ENCODE data around the gene FA2H. TPM values are rescaled to one million over a fixed set of nuclear protein-coding genes. Genes with fewer than 3 reads are reported as not detected.

The FA2H gene
- 0.29 and 0.93 TPM in 2 replicates for total RNA-seq (2013; cell fraction: nucleolus; rRNA removed)
- total RNA-seq (2014; rRNA removed) (0.05 and 0.73 TPM in 2 replicates), total RNA-seq (2014; rRNA removed; fragmentation: Illumina TruSeq; extraction: Trizol) (0.18 and 0.60 TPM in 2 replicates), total RNA-seq (2021) (0.27 and 0.38 TPM in 2 replicates), polyA plus RNA-seq (2011; rRNA removed) (0.54 and 0.61 TPM in 2 replicates), polyA plus RNA-seq (2014; fragmentation: Illumina TruSeq; extraction: Trizol) (0.66 and 16.7 TPM in 2 replicates), polyA plus RNA-seq (2014; fragmentation: Nextera tagmentation; extraction: Ambion mirVana) (under 1 TPM in 1 of 2 experiments, not detected in 1; 0.05 TPM), polyA plus RNA-seq (2014; rRNA removed) (0.08 and 0.51 TPM in 2 replicates), polyA plus RNA-seq (2016; fragmentation: Nextera tagmentation; extraction: Ambion mirVana) (not detected), polyA minus RNA-seq (2011; rRNA and poly(A)+ RNA removed) (not detected in 2 replicates), Bru-seq, nascent RNA (percentile 18 among the genes with signal in this experiment), BruChase-seq, experiment 1, labeled RNA remaining after a 6-hour chase (percentile 17 among the genes with signal in this experiment), BruChase-seq, experiment 2, labeled RNA remaining after a 2-hour chase (percentile 16 among the genes with signal in this experiment)
- polyA plus RNA-seq (2011; ENCODE audit: low read depth): 1.1 TPM
- polyA plus RNA-seq (2011; cell fraction: cytosol; rRNA removed): 0.09 and 0.27 TPM in 2 replicates
- polyA plus RNA-seq (2011; cell fraction: nucleus; rRNA removed): 0.06 and 0.79 TPM in 2 replicates
- 2.6 and 3.6 TPM in 2 replicates for polyA plus RNA-seq (2012)
- not detected in 2 replicates for polyA minus RNA-seq (2011; cell fraction: cytosol; rRNA and poly(A)+ RNA removed)
- not detected in 2 replicates for polyA minus RNA-seq (2011; cell fraction: nucleus; rRNA and poly(A)+ RNA removed)
- long read RNA-seq, experiment 1: 0 reads
- long read RNA-seq, experiment 2: 0 reads

- Histone ChIP-seq H3K4me3 (peak within 1 kb of the TSS; percentile 71; the same call in 1 of the 2 replicates), H3K4me2 (ENCODE audit: control insufficient read depth, insufficient read depth) (peak within 1 kb of the TSS; percentile 91), H3K36me3 (ENCODE audit: control insufficient read depth in 2 of 2, insufficient read depth in 2 of 2, low read length in 1 of 2) (no peaks in the 10 kb centered on the region), H3K4me1 (ENCODE audit: control insufficient read depth, insufficient read depth, low read length) (peaks cover 18% of the 10 kb centered on the region), H3K9ac (ENCODE audit: control insufficient read depth, insufficient read depth, low read length) (peak within 1 kb of the TSS; percentile 48), H4K20me1 (ENCODE audit: control insufficient read depth, insufficient read depth) (no peaks in the 10 kb centered on the region), H3K27me3 (replicated peaks in 1 of 2; ENCODE audit: control insufficient read depth in 2 of 2, insufficient read depth in 2 of 2, low read length in 1 of 2) (peaks cover 0 to 5% of the 10 kb centered on the region in 2 experiments), H2AFZ (ENCODE audit: control insufficient read depth, low read depth, low read length) (peak within 1 kb of the TSS; percentile 45), H3K27ac (ENCODE audit: control insufficient read depth, insufficient read depth) (no peak within 1 kb of the TSS), H3K79me2 (ENCODE audit: control insufficient read depth, insufficient read depth, low read length) (no peaks in the 10 kb centered on the region), H3K9me3 (replicated peaks; ENCODE audit: control insufficient read depth, insufficient read depth, low read length) (no peaks in the 10 kb centered on the region)
- in situ Hi-C loops (cut with MboI): no loop called here
- ChIA-PET CTCF (interaction anchor here (0.7 to 8.9 kb wide), 3 partner anchors 13 to 185 kb away, joined by 3 to 35 read pairs (median 5); no protein-coding TSS in a partner anchor), RAD21 (ENCODE audit: unreplicated experiment) (interaction anchor here (1.1 kb wide), 1 partner anchor 88 kb away, joined by 3 read pairs; no protein-coding TSS in a partner anchor), SMC1A (ENCODE audit: uncharacterized antibody, unreplicated experiment) (interaction anchor here (0.6 kb wide), 1 partner anchor 7 kb away, joined by 3 read pairs; no protein-coding TSS in a partner anchor), POLR2A (no interaction called here)
- DNase-seq (ENCODE audit: low read depth, low spot score): no peak
- intact Hi-C loops (cut with micrococcal nuclease; ENCODE audit: unreplicated experiment): no loop called here
- WGBS (ENCODE audit: insufficient coverage, insufficient replicate concordance, low lambda C conversion rate, missing lambda C conversion rate): 3% methylated on average over 58 of the region's 94 CpGs
- ATAC-seq: peak; percentile 93
- no peak for FAIRE-seq
- no TSS peak for BruUV-seq (replicated peaks)
- TF ChIP-seq GATAD2B (conservative IDR thresholded peaks at IDR 0.05; ENCODE audit: low read depth) (peak; percentile 32; the same call in 1 of the 2 replicates), ELK1 (IDR thresholded peaks at IDR 0.05; ENCODE audit: low read depth, low read length) (no peak), SUZ12 (IDR thresholded peaks at IDR 0.05; ENCODE audit: unreplicated experiment) (no peak), WRNIP1 (IDR thresholded peaks at IDR 0.05; ENCODE audit: borderline replicate concordance, low read depth, low read length) (no peak), CBX5 (IDR thresholded peaks at IDR 0.05; ENCODE audit: low read depth) (no peak), POLR2A (IDR thresholded peaks at IDR 0.05; ENCODE audit: low read depth, low read length) (peak; percentile 53; the same call in 1 of the 2 replicates), TCF12 (IDR thresholded peaks at IDR 0.05; ENCODE audit: low read depth, low read length) (peak; percentile 78), RUNX3 (IDR thresholded peaks at IDR 0.05; ENCODE audit: low read length) (0 out of 2 replicates have a peak, but pooled peaks have one; percentile 5), IKZF1 (conservative IDR thresholded peaks at IDR 0.05) (peak; percentile 50), NFYB (IDR thresholded peaks at IDR 0.05; ENCODE audit: insufficient read depth, low read depth, low read length) (peak; percentile 34; the same call in 1 of the 2 replicates), RCOR1 (conservative IDR thresholded peaks at IDR 0.05; ENCODE audit: low read depth, low read length) (no peak), LARP7 (IDR thresholded peaks at IDR 0.05) (no peak; the same call in 1 of the 2 replicates), SMARCA5 (IDR thresholded peaks at IDR 0.05) (no peak)
- TF ChIP-seq, protein P1, sequence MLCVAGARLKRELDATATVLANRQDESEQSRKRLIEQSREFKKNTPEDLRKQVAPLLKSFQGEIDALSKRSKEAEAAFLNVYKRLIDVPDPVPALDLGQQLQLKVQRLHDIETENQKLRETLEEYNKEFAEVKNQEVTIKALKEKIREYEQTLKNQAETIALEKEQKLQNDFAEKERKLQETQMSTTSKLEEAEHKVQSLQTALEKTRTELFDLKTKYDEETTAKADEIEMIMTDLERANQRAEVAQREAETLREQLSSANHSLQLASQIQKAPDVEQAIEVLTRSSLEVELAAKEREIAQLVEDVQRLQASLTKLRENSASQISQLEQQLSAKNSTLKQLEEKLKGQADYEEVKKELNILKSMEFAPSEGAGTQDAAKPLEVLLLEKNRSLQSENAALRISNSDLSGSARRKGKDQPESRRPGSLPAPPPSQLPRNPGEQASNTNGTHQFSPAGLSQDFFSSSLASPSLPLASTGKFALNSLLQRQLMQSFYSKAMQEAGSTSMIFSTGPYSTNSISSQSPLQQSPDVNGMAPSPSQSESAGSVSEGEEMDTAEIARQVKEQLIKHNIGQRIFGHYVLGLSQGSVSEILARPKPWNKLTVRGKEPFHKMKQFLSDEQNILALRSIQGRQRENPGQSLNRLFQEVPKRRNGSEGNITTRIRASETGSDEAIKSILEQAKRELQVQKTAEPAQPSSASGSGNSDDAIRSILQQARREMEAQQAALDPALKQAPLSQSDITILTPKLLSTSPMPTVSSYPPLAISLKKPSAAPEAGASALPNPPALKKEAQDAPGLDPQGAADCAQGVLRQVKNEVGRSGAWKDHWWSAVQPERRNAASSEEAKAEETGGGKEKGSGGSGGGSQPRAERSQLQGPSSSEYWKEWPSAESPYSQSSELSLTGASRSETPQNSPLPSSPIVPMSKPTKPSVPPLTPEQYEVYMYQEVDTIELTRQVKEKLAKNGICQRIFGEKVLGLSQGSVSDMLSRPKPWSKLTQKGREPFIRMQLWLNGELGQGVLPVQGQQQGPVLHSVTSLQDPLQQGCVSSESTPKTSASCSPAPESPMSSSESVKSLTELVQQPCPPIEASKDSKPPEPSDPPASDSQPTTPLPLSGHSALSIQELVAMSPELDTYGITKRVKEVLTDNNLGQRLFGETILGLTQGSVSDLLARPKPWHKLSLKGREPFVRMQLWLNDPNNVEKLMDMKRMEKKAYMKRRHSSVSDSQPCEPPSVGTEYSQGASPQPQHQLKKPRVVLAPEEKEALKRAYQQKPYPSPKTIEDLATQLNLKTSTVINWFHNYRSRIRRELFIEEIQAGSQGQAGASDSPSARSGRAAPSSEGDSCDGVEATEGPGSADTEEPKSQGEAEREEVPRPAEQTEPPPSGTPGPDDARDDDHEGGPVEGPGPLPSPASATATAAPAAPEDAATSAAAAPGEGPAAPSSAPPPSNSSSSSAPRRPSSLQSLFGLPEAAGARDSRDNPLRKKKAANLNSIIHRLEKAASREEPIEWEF (IDR thresholded peaks at IDR 0.05; ENCODE audit: insufficient replicate concordance, low read depth, low read length): no peak
These were observed at the start of gene FA2H for GRCh38 chr16:74774223-74775139. Gene FA2H, minus strand, starts transcription at chr16:74774820. Its CDS starts 65 bp downstream, at chr16:74774755.
